Activated CD4-positive, alpha-beta T cell treated with anti-CD3 and anti-CD28 coated beads, Interleukin-2, amount 10 ng/mL, durations not matched to agents 7 days and 5 days (primary cell): ENCODE results near the gene RGS19. TPM values are rescaled to one million over a fixed set of nuclear protein-coding genes. Genes with fewer than 3 reads are reported as not detected.

ENCODE experiments used
- CTCF ChIA-PET: fragments of 350-600 bp; sonication (Branson Sonifier 250); formaldehyde crosslinking; loops from one replicate; lab custom pipeline; 2021; ENCODE audit warnings: antibody characterized with exemption; lab: Charles Lee
- POLR2A ChIA-PET: fragments of 350-600 bp; sonication (Branson Sonifier 250); formaldehyde crosslinking; loops from one replicate; lab custom pipeline; 2021; ENCODE audit warnings: antibody characterized with exemption; lab: Charles Lee
- DNase-seq: peaks from one replicate; pipeline ENCODE4 v3.0.0-alpha.2; 2020
- H3K27ac Mint-ChIP-seq: one replicate; pipeline ENCODE4 v1.8.0; 2021; ENCODE audit warnings: mild to moderate bottlenecking, moderate library complexity, mixed read lengths
- H3K27me3 Mint-ChIP-seq: one replicate; pipeline ENCODE4 v1.8.0; 2021; ENCODE audit warnings: mixed read lengths
- H3K36me3 Mint-ChIP-seq: one replicate; pipeline ENCODE4 v1.8.0; 2021; ENCODE audit warnings: low read depth, mixed read lengths
- H3K4me1 Mint-ChIP-seq: one replicate; pipeline ENCODE4 v1.8.0; 2021; ENCODE audit warnings: mixed read lengths
- H3K4me3 Mint-ChIP-seq: one replicate; pipeline ENCODE4 v1.8.0; 2021; ENCODE audit warnings: mild to moderate bottlenecking, moderate library complexity, mixed read lengths
- H3K9me3 Mint-ChIP-seq: one replicate; pipeline ENCODE4 v1.8.0; 2021; ENCODE audit warnings: mixed read lengths
- total RNA-seq, 2 experiments: library from RNA; stranded (reverse); gene quantifications; one replicate each; pipeline ENCODE4 v1.2.3, GENCODE V29; 2021

The RGS19 gene
- total RNA-seq, 2 experiments from 2014 or later = 105 to 107 TPM

GRCh38 chr20:64035066-64035932, 44.0 kb downstream of the RGS19 start:
- DNase-seq = peak; percentile 54
- peaks cover 56% of the 10 kb centered on the region for H3K4me1 Mint-ChIP-seq
- H3K36me3 Mint-ChIP-seq = peaks cover 20% of the 10 kb centered on the region
- peak overlapping the region; percentile 93 for H3K27ac Mint-ChIP-seq
- CTCF ChIA-PET = interaction anchor here (1.0 to 2.0 kb wide), 5 partner anchors 22 to 85 kb away, joined by 3 to 5 read pairs (median 4); partner anchors contain the start of gene PRPF6
- no peaks in the 10 kb centered on the region for H3K27me3 Mint-ChIP-seq
- no peaks in the 10 kb centered on the region for H3K9me3 Mint-ChIP-seq
- POLR2A ChIA-PET = no interaction called here
- peak overlapping the region; percentile 45 for H3K4me3 Mint-ChIP-seq

GRCh38 chr20:64033981-64034493, 45.3 kb downstream of the RGS19 start:
- H3K27me3 Mint-ChIP-seq = no peaks in the 10 kb centered on the region

DNA sequence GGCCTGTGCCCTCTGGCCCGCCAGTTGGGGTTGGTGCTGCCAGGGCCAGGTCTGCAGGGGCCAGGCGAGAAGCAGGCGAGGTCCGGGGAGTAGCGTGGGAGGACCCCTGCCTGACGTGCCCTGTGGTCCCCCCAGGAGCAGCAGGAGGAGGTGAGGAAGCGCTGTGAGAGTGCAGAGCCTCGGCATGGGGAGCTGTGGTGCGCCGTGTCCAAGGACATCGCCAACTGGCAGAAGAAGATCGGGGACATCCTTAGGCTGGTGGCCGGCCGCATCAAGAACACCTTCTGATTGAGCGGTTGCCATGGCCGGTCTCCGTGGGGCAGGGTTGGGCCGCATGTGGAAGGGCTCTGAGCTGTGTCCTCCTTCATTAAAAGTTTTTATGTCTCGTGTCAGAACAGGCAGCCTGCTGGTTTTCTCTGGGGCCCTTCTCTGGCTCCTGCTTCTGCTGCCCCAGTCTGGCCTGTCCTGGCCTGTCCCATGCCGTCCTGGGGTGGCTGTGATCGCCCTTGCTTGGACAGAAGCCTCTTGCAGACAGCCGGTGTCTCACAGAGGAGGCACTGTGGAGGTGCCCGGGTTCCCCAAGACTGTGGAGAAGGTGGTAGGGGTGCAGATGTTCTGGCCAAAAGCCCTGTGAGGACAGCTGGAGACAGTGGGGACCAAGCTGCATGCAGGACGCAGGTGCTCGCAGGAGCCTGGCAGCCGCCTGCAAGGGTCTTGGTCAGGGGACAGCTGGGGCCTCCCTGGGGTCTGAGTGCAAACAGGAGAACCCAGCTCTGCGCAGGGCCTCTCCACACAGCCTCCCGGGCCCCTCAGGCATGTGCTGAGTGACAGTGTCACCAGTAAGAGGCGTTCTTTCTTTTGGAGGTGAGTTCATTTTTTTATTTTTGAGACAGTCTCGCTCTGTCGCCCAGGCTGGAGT, 46.4 kb downstream of the RGS19 start:
- ChIA-PET CTCF (interaction anchor here (1.6 to 1.8 kb wide), 2 partner anchors 25 to 53 kb away, joined by 4 to 7 read pairs; partner anchors contain the start of gene SAMD10), POLR2A (no interaction called here)
- peak overlapping the region; percentile 54 for H3K27ac Mint-ChIP-seq
- no peak overlapping the region for H3K4me3 Mint-ChIP-seq
- no peak for DNase-seq
- peaks cover 43% of the 10 kb centered on the region for H3K4me1 Mint-ChIP-seq
- H3K27me3 Mint-ChIP-seq = no peaks in the 10 kb centered on the region
- H3K36me3 Mint-ChIP-seq = peaks cover 28% of the 10 kb centered on the region
- H3K9me3 Mint-ChIP-seq = no peaks in the 10 kb centered on the region

More at GRCh38 chr20:64033981-64034493, 45.3 kb downstream of the RGS19 start:
- DNase-seq = no peak
- peak overlapping the region; percentile 80 for H3K27ac Mint-ChIP-seq
- H3K4me1 Mint-ChIP-seq = peaks cover 44% of the 10 kb centered on the region
- no peaks in the 10 kb centered on the region for H3K9me3 Mint-ChIP-seq
- no peak overlapping the region for H3K4me3 Mint-ChIP-seq
- peaks cover 23% of the 10 kb centered on the region for H3K36me3 Mint-ChIP-seq
- CTCF ChIA-PET = interaction anchor here (0.5 to 1.8 kb wide), 7 partner anchors 23 to 60 kb away, joined by 3 to 7 read pairs (median 4); partner anchors contain the start of gene SAMD10
- POLR2A ChIA-PET = no interaction called here

DNA sequence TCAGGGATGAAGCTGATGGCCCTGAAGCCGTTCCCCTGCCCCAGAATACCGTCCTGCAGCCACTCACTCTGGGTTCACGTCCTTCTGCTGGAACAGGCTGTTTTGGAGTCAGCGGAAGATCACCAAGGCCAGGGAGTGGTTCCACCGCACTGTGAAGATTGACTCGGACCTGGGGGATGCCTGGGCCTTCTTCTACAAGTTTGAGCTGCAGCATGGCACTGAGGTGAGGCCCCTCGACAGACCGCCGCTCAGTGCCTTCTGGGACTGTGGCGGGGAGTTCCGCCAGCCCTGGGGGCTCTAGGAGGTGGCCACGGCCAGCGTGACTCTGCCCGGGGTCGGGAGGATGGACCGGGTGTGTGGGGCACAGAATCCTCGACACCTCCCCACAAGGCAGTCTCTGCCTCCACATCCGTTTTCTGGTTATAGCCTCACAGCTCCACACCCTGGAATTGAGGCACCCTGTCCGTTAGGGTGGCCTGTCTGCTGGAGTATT, 47.5 kb downstream of the RGS19 start:
- ChIA-PET CTCF (no interaction called here), POLR2A (no interaction called here)
- H3K27ac Mint-ChIP-seq = no peak overlapping the region
- no peak for DNase-seq
- H3K27me3 Mint-ChIP-seq = no peaks in the 10 kb centered on the region
- H3K9me3 Mint-ChIP-seq = no peaks in the 10 kb centered on the region
- H3K4me3 Mint-ChIP-seq = no peak overlapping the region
- H3K4me1 Mint-ChIP-seq = peaks cover 32% of the 10 kb centered on the region
- peaks cover 36% of the 10 kb centered on the region for H3K36me3 Mint-ChIP-seq

GRCh38 chr20:64030371-64031134, 48.8 kb downstream of the RGS19 start:
- no peak overlapping the region for H3K4me3 Mint-ChIP-seq
- no peaks in the 10 kb centered on the region for H3K27me3 Mint-ChIP-seq
- no peak for DNase-seq
- no peaks in the 10 kb centered on the region for H3K9me3 Mint-ChIP-seq
- CTCF ChIA-PET = interaction anchor here (1.2 kb wide), 1 partner anchor 8 kb away, joined by 6 read pairs; no protein-coding TSS in a partner anchor
- peaks cover 20% of the 10 kb centered on the region for H3K4me1 Mint-ChIP-seq
- H3K27ac Mint-ChIP-seq = no peak overlapping the region
- POLR2A ChIA-PET = no interaction called here
- H3K36me3 Mint-ChIP-seq = peaks cover 43% of the 10 kb centered on the region

GRCh38 chr20:64029293-64030117, 49.8 kb downstream of the RGS19 start:
- Mint-ChIP-seq H3K27me3 (no peaks in the 10 kb centered on the region), H3K9me3 (no peaks in the 10 kb centered on the region)
- CTCF ChIA-PET = interaction anchor here (1.1 to 1.2 kb wide), 2 partner anchors 9 to 56 kb away, joined by 3 to 6 read pairs; no protein-coding TSS in a partner anchor

GRCh38 chr20:64027981-64028685, 51.2 kb downstream of the RGS19 start:
- H3K27ac Mint-ChIP-seq = no peak overlapping the region
- H3K4me3 Mint-ChIP-seq = no peak overlapping the region
- ChIA-PET CTCF (interaction anchor here (0.8 to 3.3 kb wide), 5 partner anchors 11 to 490 kb away, joined by 3 to 29 read pairs (median 5); partner anchors contain the start of gene PTK6), POLR2A (no interaction called here)
- H3K27me3 Mint-ChIP-seq = no peaks in the 10 kb centered on the region
- H3K4me1 Mint-ChIP-seq = no peaks in the 10 kb centered on the region
- H3K9me3 Mint-ChIP-seq = no peaks in the 10 kb centered on the region
- peaks cover 44% of the 10 kb centered on the region for H3K36me3 Mint-ChIP-seq
- no peak for DNase-seq

More at GRCh38 chr20:64029293-64030117, 49.8 kb downstream of the RGS19 start:
- Mint-ChIP-seq H3K27ac (no peak overlapping the region), H3K36me3 (peaks cover 44% of the 10 kb centered on the region), H3K4me3 (no peak overlapping the region), H3K4me1 (peaks cover 11% of the 10 kb centered on the region)
- no peak for DNase-seq
- POLR2A ChIA-PET = no interaction called here

GRCh38 chr20:64025826-64026412, 53.4 kb downstream of the RGS19 start:
- ChIA-PET POLR2A (no interaction called here), CTCF (interaction anchor here (1.5 to 3.3 kb wide), 4 partner anchors 13 to 488 kb away, joined by 3 to 29 read pairs (median 6); partner anchors contain the start of genes PRPF6 and PTK6)
- Mint-ChIP-seq H3K9me3 (no peaks in the 10 kb centered on the region), H3K4me3 (no peak overlapping the region), H3K4me1 (no peaks in the 10 kb centered on the region), H3K27ac (no peak overlapping the region), H3K27me3 (no peaks in the 10 kb centered on the region), H3K36me3 (peaks cover 59% of the 10 kb centered on the region)
- DNase-seq = no peak

- no peak overlapping the region for H3K4me3 Mint-ChIP-seq
- no peak overlapping the region for H3K27ac Mint-ChIP-seq
- no peaks in the 10 kb centered on the region for H3K4me1 Mint-ChIP-seq
- no peak for DNase-seq
- ChIA-PET POLR2A (no interaction called here), CTCF (interaction anchor here (1.1 to 1.5 kb wide), 2 partner anchors 13 to 45 kb away, joined by 3 to 6 read pairs; partner anchors contain the start of gene PRPF6)
- peaks cover 57% of the 10 kb centered on the region for H3K36me3 Mint-ChIP-seq
- H3K27me3 Mint-ChIP-seq = no peaks in the 10 kb centered on the region
- no peaks in the 10 kb centered on the region for H3K9me3 Mint-ChIP-seq
Observed at GRCh38 chr20:64025101-64025825, 54.1 kb downstream of the RGS19 start.
